ENCODE results near the gene SH3BP2. TPM values are rescaled to one million over a fixed set of nuclear protein-coding genes. Genes with fewer than 3 reads are reported as not detected.
A peak's percentile ranks its signal among the peaks of the same experiment; 100 is the strongest.

The SH3BP2 gene
- total RNA-seq, 1 donor from 2014 or later, result 82.7 TPM

DNA sequence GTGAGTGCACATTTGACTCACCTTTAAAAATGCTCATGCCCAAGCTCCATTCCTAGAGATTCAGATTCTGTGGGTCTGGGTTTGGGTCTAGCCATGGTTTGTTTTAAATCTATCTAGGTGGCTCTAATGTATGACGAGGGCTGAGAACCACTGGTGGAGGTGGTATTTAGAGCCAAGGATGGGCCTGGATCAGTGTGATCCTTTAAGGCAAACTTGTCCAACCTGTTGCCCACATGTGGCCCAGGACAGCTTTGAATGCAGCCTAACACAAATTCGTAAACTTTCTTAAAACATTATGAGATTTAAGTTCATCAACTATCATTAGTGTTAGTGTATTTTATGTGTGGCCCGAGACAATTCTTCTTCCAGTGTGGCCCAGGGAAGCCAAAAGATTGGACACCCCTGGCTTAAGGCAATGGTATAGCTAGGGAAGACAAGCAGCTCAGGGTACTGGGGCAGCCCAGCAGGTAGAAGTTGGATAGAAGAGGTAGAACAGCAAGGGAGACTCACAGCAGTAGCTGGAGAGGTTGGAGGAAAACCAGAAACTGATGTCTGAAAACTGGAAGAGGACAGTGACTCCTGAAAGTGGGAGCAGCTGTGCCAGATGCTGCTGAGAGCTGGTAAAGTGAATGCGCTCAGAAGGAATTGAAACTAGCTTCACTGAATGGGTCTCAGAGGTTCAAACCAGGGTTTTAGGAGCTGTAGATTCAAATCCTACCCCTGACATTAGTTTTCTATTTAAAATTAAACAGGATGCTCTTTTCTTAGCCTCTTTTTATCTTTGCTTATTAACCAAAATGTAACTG lies 68.9 kb downstream of the SH3BP2 start:
- peak; percentile 35 for ATAC-seq
- intact Hi-C loops (cut with DNase I), result no loop called here
- no peak for DNase-seq (ENCODE audit: low spot score)

DNA sequence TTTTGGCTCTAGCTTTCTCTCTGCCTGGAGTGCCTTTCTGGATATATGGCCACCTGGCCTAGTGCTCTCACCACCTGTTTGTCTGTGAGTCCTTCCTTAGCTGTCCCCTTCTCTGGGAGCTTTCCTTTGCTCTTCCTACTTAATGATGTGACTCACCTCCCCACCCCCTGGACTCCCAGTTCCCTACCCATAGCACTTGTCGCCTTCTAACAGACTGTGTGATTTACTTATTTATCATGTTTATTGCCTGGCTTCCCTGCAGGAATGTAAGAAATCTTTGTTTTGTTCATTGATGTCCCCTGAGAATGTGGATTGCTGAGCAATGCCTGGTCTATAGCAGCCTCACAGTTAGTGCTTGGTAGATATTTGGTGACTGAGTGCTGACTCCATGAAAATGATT lies 69.6 kb downstream of the SH3BP2 start:
- no peak for ATAC-seq
- intact Hi-C loops (cut with DNase I), result no loop called here
- DNase-seq (ENCODE audit: low spot score), result no peak

DNA sequence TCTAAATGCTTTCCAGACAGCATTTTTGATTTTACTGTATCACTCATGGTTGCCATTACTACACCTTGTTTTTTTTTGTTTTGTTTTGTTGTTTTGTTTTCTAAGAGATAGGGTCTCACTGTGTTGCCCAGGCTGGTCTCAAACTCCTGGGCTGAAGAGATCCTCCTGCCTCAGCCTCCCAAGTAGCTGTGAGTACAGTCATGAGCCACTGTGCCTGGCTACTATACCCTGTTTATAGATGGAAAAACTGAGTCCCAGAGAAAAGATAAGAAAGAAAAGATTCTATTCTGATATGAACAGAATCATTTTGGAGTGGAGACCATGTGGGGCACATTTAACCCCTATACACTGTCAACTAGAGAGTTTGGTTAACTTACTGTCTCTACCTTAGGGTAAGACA lies 70.8 kb downstream of the SH3BP2 start:
- ATAC-seq (no peak), DNase-seq (ENCODE audit: low spot score) (no peak)
- intact Hi-C loops (cut with DNase I), result no loop called here

GRCh38 chr4:2865196-2865780 lies 72.4 kb downstream of the SH3BP2 start:
- ATAC-seq (no peak), DNase-seq (ENCODE audit: low spot score) (no peak)
- intact Hi-C loops (cut with DNase I), result no loop called here

DNA sequence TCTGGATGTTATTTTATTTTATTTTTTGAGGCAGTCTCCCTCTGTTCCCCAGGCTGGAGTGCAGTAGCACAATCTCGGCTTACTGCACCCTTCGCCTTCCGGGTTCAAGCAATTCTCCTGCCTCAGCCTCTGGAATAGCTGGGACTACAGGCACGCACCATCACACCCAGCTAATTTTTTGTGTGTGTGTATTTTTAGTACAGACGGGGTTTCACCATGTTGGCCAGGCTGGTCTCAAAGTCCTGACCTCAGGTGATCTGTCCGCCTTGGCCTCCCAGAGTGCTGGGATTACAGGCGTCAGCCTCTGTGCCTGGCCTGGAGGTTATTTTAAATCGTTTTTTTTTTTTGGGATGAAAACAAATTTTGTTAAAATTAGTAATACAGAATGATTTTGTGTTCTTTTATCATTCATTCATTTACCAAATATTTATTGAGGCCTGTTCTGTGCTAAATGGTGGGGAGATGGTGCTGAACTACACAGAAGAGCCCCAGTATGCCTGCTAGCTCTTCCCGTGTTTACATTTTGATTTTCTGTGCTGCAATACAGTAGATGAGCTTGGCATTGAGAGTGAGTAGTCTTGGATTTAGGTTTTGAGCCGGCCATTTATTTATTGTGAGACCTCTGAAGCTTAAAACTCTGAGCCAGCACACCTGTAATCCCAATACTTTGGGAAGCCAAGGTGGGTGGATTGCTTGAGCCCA lies 73.4 kb downstream of the SH3BP2 start:
- intact Hi-C loops (cut with DNase I), result no loop called here
- ATAC-seq, result no peak
- DNase-seq (ENCODE audit: low spot score), result no peak

DNA sequence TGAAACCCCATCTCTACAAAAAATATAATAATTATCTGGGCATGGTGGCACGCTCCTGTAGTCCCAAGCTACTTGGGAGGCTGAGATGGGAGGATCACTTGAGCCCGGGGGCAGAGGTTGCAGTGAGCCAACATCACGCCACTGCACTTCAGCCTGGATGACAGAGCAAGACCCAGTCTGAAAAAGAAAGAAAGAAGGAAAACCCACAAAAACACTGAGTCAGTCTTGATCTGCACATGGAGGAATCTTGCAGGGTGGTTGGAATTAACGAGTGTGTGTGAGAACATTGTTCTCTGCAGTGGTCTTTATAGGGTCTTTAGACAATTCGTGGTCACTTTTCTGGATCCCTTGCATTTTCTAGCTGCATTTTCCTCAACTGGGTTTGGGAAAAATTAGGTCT lies 74.0 kb downstream of the SH3BP2 start:
- no peak for ATAC-seq
- intact Hi-C loops (cut with DNase I), result no loop called here
- DNase-seq (ENCODE audit: low spot score), result no peak

- ATAC-seq, result peak; percentile 79
- intact Hi-C loops (cut with DNase I), result no loop called here
- DNase-seq (ENCODE audit: low spot score), result no peak
Observed at GRCh38 chr4:2867758-2868491, 75.0 kb downstream of the SH3BP2 start.

DNA sequence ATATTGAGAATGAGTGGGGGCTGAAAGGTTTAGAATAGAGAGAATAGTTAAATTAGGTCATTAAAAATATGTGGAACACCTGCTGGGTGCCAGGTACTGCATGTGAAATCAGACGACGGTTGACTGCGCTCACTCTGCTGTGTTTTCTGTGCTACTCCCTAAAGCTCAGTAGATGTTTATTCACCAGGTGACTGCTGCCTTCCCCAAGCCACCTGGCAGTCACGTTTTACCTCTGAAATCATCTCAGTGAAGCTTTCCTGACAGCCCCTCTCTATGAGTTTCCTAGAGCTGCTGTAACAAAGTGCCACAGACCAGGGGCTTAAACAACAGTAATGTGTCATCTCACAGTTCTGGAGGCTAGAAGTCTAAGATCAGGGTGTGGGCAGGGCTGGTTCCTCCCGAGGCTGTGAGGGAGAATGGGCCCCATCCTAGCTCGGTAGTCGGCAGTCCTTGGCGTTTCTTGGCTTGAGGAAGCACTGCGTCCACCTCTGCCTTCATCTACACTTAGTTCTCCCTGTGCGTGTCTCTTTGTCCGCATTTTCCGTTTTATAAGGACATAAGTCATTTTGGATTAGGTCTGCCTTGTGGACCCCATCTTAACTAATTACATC lies 76.1 kb downstream of the SH3BP2 start:
- peak; percentile 25 for ATAC-seq
- no peak for DNase-seq (ENCODE audit: low spot score)
- intact Hi-C loops (cut with DNase I), result no loop called here

- ATAC-seq (no peak), DNase-seq (ENCODE audit: low spot score) (no peak)
- intact Hi-C loops (cut with DNase I), result no loop called here
Observed at GRCh38 chr4:2869659-2870058, 76.8 kb downstream of the SH3BP2 start.

DNA sequence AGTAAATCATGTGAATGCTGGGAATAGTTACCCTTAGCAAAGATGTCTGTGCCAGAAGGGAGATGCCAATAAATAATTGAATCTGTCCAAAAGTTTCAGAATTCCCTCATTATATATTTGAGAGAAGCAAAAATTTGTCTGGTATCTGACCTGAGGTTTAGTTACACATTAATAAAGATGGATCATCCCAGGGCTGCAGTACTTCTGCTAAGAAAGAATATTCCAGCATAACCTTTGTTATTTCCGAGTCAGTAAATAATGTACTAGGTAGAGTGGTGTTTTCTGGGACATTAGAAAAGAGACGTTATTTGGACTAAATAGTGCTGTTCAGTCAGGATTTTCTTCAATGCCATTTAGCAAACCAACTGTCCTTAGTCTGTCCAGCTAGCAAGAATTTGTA lies 77.2 kb downstream of the SH3BP2 start:
- ATAC-seq (no peak), DNase-seq (ENCODE audit: low spot score) (no peak)
- intact Hi-C loops (cut with DNase I), result no loop called here

GRCh38 chr4:2871466-2871865 lies 78.6 kb downstream of the SH3BP2 start:
- intact Hi-C loops (cut with DNase I), result no loop called here
- no peak for ATAC-seq
- DNase-seq (ENCODE audit: low spot score), result no peak

GRCh38 chr4:2871911-2872310 lies 79.0 kb downstream of the SH3BP2 start:
- intact Hi-C loops (cut with DNase I), result no loop called here
- ATAC-seq (no peak), DNase-seq (ENCODE audit: low spot score) (no peak)

GRCh38 chr4:2873329-2873728 lies 80.4 kb downstream of the SH3BP2 start:
- ATAC-seq (no peak), DNase-seq (ENCODE audit: low spot score) (no peak)
- intact Hi-C loops (cut with DNase I), result no loop called here

GRCh38 chr4:2874861-2875260 lies 82.0 kb downstream of the SH3BP2 start:
- ATAC-seq (no peak), DNase-seq (ENCODE audit: low spot score) (no peak)
- intact Hi-C loops (cut with DNase I), result no loop called here

- ATAC-seq (no peak), DNase-seq (ENCODE audit: low spot score) (no peak)
- intact Hi-C loops (cut with DNase I), result no loop called here
Observed at GRCh38 chr4:2875556-2875955, 82.7 kb downstream of the SH3BP2 start.

- ATAC-seq (peak; percentile 23), DNase-seq (ENCODE audit: low spot score) (no peak)
- intact Hi-C loops (cut with DNase I), result no loop called here
Observed at GRCh38 chr4:2878346-2878745, 85.5 kb downstream of the SH3BP2 start.

DNA sequence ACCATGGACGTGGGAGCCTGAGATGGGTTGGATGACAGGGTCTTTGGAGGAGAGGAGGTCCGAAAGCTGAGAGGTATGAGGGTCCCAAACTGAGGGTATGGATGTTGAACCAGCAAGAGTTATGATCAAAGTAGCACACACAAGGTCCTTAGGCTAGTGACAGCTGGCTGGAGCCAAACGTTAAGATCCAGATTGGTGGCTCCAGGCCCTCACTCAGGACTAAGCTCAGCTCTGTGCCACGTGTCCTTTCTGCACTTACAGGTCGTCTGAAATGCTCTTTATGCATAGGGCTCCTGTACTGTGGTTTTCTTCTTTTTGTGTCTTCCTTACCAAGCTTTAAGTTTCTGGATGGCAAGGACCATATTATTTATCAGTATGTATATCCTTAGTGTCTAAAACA lies 86.1 kb downstream of the SH3BP2 start:
- intact Hi-C loops (cut with DNase I), result no loop called here
- no peak for ATAC-seq
- no peak for DNase-seq (ENCODE audit: low spot score)

DNA sequence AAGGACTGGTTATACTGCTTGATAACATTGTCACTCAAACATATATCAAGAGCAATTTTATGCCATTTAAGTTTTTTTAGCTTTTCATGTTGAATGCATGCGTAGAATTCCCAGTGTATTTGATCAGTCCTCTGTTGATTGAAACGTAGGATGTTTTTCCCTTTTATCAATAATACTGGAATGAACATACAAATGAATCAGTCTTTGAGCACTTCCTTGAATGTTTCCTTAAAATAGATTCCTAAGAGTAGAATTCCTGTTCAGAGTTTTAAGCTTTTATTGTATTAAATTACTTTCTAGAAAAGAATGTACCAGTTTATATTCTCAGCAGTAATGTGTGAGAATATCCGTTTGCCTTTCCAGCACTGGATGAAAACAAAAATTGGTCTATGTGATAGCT lies 88.5 kb downstream of the SH3BP2 start:
- DNase-seq (ENCODE audit: low spot score), result no peak
- intact Hi-C loops (cut with DNase I), result no loop called here
- no peak for ATAC-seq

GRCh38 chr4:2882341-2882740 lies 89.5 kb downstream of the SH3BP2 start:
- ATAC-seq (no peak), DNase-seq (ENCODE audit: low spot score) (no peak)
- intact Hi-C loops (cut with DNase I), result no loop called here

All from sciatic nerve (tissue), 2 donors.